Lung microvascular endothelial cell (primary cell): ENCODE results near the gene IFNA16. TPM values are rescaled to one million over a fixed set of nuclear protein-coding genes. Genes with fewer than 3 reads are reported as not detected.
"Not testable (repeated sequence)": the region's sequence is repeated elsewhere in the genome, so short reads cannot be mapped to it uniquely, and the experiment has no call there.

ENCODE experiments used
- DNase-seq, 2 donors: peaks; one replicate each; pipeline versions ENCODE4 v3.0.0 to v3.0.0-alpha.2; 2010; ENCODE audit warnings: low read depth in 2 of 2
- total RNA-seq: library from RNA; depleted of rRNA; stranded (reverse); fragments of >200 nt; gene quantifications from 2 replicates; pipeline ENCODE4 v1.2.1, GENCODE V29; 2014

Gene IFNA16
- total RNA-seq, 1 donor from 2014 or later, result not detected

GRCh38 chr9:21202105-21202504 lies 15.0 kb downstream of the IFNA16 start, which contains the start of gene IFNA7:
Gene IFNA7, minus strand, starts transcription at chr9:21202205. Its CDS starts 40 bp downstream, at chr9:21202165.
- DNase-seq, result not testable (repeated sequence)

GRCh38 chr9:21194867-21195776 lies 22.0 kb downstream of the IFNA16 start:
- peak; percentile 9 to 15 for DNase-seq

DNA sequence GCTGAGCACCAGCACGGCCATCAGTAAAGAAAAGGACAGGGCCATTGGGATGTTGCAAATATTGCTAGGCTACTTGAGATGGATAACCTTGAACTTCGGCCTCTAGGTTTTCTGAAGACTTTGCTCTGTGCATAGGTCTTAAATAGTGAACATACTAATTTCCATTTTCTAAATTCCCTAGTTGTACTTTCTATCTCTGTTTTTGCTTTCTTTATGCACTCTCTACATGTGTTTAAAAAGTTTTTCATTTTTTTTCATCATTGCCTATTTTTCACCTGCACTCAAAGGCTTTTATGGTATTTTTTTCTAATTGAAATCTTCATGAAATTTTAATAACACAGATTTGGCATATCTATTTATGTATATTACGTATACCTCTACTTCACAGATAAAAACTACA lies 29.6 kb downstream of the IFNA16 start, which contains the start of gene IFNA4:
TSS of gene IFNA4 (minus strand) at position 101 of the 400 bp plus-strand sequence. CDS start at position 45, 56 bp downstream.
- DNase-seq, result not testable (repeated sequence)

- peak; percentile 1 to 9 for DNase-seq
These were observed 34.0 kb downstream of the IFNA16 start for GRCh38 chr9:21182810-21183736.

- no peak for DNase-seq
These were observed 42.4 kb downstream of the IFNA16 start for GRCh38 chr9:21174671-21175070.

DNA sequence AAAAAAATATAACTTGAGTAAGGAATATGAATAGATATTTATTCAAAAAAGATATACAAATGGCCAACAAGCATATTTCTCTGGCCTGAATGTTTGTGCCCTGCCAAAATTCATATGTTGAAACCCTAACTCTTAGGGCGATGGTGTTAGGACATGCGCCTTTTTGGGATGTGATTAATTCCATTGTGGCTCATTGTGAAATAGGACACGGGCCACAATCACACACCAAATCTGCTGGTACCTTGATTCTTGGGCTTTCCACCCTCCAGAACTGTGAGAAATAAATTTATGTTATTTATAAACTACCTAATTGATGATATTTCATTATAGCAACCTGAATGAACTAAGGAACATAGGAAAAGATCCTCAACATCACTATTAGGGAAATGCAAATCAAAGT lies 45.0 kb downstream of the IFNA16 start:
- DNase-seq, result no peak

- no peak for DNase-seq
These were observed 45.8 kb downstream of the IFNA16 start for GRCh38 chr9:21171351-21171750.

DNA sequence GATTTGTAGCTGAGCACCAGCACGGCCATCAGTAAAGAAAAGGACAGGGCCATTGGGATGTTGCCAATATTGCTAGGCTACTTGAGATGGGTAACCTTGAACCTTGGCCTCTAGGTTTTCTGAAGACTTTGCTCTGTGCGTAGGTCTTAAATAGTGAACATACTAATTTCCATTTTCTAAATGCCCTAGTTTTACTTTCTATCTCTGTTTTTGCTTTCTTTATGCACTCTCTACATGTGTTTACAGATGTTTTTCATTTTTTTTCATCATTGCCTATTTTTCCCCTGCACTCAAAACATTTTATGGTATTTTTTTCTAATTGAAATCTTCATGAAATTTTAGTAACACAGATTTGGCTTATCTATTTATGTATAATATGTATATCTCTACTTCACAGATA lies 50.6 kb downstream of the IFNA16 start, which contains the start of gene IFNA21:
TSS of gene IFNA21 (minus strand) at position 101 of the 400 bp plus-strand sequence. CDS start at position 53, 48 bp downstream.
- DNase-seq, result not testable (repeated sequence)

Other genes starting within 250 kb of the IFNA16 start
- gene HACD4, start 185.7 kb downstream of the IFNA16 start, total RNA-seq, result under 0.01 and 0.65 TPM in 2 replicates
- not detected in 2 replicates for gene IFNB1, start 139.4 kb downstream of the IFNA16 start, total RNA-seq
- not detected in 2 replicates for gene IFNW1, start 75.5 kb downstream of the IFNA16 start, total RNA-seq
- gene IFNA21, start 50.7 kb downstream of the IFNA16 start, total RNA-seq, result not detected in 2 replicates
- not detected in 2 replicates for gene IFNA4, start 29.7 kb downstream of the IFNA16 start, total RNA-seq
- not detected in 2 replicates for gene IFNA7, start 15.1 kb downstream of the IFNA16 start, total RNA-seq
- gene IFNA10, start 10.2 kb downstream of the IFNA16 start, total RNA-seq, result not detected in 2 replicates
- not detected in 2 replicates for gene IFNA17, start 10.9 kb upstream of the IFNA16 start, total RNA-seq
- not detected in 2 replicates for gene IFNA14, start 22.7 kb upstream of the IFNA16 start, total RNA-seq
- gene IFNA5, start 88.0 kb upstream of the IFNA16 start, total RNA-seq, result not detected in 2 replicates
- 23.5 and 33.7 TPM in 2 replicates for gene KLHL9, start 118.1 kb upstream of the IFNA16 start, total RNA-seq
- gene IFNA6, start 133.6 kb upstream of the IFNA16 start, total RNA-seq, result not detected in 2 replicates
- not detected in 2 replicates for gene IFNA13, start 150.7 kb upstream of the IFNA16 start, total RNA-seq
- not detected in 2 replicates for gene IFNA2, start 168.1 kb upstream of the IFNA16 start, total RNA-seq
- not detected in 2 replicates for gene IFNA8, start 191.8 kb upstream of the IFNA16 start, total RNA-seq
- not detected in 2 replicates for gene IFNA1, start 223.1 kb upstream of the IFNA16 start, total RNA-seq